Measurements from ENCODE around the gene RAB11B. TPM values are rescaled to one million over a fixed set of nuclear protein-coding genes. Genes with fewer than 3 reads are reported as not detected.

RAB11B gene
- polyA plus RNA-seq, 1 donor from 2014 or later = 71.1 TPM

DNA sequence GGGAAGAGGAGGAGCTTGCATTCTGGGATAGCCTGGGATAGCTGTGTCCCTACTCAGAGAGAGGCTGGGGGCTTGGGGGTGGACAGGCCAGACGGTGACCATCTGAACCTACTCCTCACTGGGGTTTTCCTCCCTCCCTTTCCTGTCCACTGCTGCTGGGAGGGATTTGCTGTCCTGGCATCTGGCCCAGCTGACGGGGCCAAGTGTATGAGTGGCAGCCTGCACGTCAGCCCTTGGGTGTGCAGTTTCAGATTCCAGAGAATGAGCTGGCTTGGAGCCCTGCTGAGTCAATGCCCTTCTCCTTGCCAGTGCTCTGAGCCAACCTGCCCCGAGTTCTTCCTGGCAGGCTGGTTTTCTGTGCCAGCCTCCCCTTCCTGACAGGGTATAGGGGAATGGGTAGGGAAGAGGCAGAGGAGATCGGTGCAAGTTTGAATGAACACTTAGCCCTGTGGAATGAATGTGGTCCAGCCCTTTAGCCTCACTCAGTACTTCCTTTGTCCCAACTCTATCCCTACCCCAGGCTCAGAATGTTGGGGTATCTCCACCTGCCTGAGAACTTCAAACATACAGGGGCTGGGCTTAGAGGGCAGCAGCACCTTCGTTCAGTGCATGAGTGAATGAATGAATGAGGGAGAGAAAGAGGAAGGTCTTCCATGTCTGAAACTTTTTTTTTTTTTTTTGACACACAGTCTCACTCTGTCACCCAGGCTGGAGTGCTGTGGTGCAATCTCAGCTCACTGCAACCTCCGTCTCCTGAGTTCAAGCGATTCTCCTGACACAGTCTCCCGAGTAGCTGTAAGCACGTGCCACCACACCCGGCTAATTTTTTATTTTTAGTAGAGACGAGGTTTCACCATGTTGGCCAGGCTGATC is 28.0 kb upstream of the RAB11B start:
- H3K27me3 ChIP-seq (ENCODE audit: insufficient read depth, low read depth, low read length) = peaks cover 45% of the 10 kb centered on the region
- no peak overlapping the region for H3K4me2 ChIP-seq (ENCODE audit: low read length)
- H4K20me1 ChIP-seq (ENCODE audit: insufficient read depth) = no peaks in the 10 kb centered on the region
- no peak overlapping the region for H2AFZ ChIP-seq (ENCODE audit: low read depth, low read length)
- H3K79me2 ChIP-seq (replicated peaks; ENCODE audit: insufficient read depth, low read length) = no peaks in the 10 kb centered on the region
- no peaks in the 10 kb centered on the region for H3K36me3 ChIP-seq (ENCODE audit: insufficient read depth, low read length)
- no peak overlapping the region for H3K9ac ChIP-seq (ENCODE audit: low read length)
- H3K4me3 ChIP-seq (ENCODE audit: low read length) = no peak overlapping the region
- TF ChIP-seq TAF1 (IDR thresholded peaks at IDR 0.05; ENCODE audit: low read depth) (no peak), EP300 (conservative IDR thresholded peaks at IDR 0.05; ENCODE audit: poor library complexity, severe bottlenecking) (no peak), RAD21 (conservative IDR thresholded peaks at IDR 0.05) (no peak), POLR2AphosphoS5 (IDR thresholded peaks at IDR 0.05) (no peak), EZH2 (IDR thresholded peaks at IDR 0.05; ENCODE audit: borderline replicate concordance, insufficient read depth, low read length, poor library complexity, severe bottlenecking) (no peak), MXI1 (conservative IDR thresholded peaks at IDR 0.05; ENCODE audit: poor library complexity, severe bottlenecking) (no peak), SMC3 (conservative IDR thresholded peaks at IDR 0.05; ENCODE audit: poor library complexity) (no peak)
- TF ChIP-seq, protein P1, sequence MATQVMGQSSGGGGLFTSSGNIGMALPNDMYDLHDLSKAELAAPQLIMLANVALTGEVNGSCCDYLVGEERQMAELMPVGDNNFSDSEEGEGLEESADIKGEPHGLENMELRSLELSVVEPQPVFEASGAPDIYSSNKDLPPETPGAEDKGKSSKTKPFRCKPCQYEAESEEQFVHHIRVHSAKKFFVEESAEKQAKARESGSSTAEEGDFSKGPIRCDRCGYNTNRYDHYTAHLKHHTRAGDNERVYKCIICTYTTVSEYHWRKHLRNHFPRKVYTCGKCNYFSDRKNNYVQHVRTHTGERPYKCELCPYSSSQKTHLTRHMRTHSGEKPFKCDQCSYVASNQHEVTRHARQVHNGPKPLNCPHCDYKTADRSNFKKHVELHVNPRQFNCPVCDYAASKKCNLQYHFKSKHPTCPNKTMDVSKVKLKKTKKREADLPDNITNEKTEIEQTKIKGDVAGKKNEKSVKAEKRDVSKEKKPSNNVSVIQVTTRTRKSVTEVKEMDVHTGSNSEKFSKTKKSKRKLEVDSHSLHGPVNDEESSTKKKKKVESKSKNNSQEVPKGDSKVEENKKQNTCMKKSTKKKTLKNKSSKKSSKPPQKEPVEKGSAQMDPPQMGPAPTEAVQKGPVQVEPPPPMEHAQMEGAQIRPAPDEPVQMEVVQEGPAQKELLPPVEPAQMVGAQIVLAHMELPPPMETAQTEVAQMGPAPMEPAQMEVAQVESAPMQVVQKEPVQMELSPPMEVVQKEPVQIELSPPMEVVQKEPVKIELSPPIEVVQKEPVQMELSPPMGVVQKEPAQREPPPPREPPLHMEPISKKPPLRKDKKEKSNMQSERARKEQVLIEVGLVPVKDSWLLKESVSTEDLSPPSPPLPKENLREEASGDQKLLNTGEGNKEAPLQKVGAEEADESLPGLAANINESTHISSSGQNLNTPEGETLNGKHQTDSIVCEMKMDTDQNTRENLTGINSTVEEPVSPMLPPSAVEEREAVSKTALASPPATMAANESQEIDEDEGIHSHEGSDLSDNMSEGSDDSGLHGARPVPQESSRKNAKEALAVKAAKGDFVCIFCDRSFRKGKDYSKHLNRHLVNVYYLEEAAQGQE (IDR thresholded peaks at IDR 0.05; ENCODE audit: borderline replicate concordance) = no peak
- TF ChIP-seq, protein P2, sequence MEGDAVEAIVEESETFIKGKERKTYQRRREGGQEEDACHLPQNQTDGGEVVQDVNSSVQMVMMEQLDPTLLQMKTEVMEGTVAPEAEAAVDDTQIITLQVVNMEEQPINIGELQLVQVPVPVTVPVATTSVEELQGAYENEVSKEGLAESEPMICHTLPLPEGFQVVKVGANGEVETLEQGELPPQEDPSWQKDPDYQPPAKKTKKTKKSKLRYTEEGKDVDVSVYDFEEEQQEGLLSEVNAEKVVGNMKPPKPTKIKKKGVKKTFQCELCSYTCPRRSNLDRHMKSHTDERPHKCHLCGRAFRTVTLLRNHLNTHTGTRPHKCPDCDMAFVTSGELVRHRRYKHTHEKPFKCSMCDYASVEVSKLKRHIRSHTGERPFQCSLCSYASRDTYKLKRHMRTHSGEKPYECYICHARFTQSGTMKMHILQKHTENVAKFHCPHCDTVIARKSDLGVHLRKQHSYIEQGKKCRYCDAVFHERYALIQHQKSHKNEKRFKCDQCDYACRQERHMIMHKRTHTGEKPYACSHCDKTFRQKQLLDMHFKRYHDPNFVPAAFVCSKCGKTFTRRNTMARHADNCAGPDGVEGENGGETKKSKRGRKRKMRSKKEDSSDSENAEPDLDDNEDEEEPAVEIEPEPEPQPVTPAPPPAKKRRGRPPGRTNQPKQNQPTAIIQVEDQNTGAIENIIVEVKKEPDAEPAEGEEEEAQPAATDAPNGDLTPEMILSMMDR (IDR thresholded peaks at IDR 0.05; ENCODE audit: poor library complexity, severe bottlenecking) = no peak
- H3K9me2 ChIP-seq (ENCODE audit: insufficient read depth, low read length) = no peaks in the 10 kb centered on the region
- H3K27ac ChIP-seq (ENCODE audit: low read length) = no peak overlapping the region
- no peaks in the 10 kb centered on the region for H3F3A ChIP-seq (ENCODE audit: insufficient read depth, low read length, poor library complexity, severe bottlenecking)
- no peaks in the 10 kb centered on the region for H3K9me3 ChIP-seq (ENCODE audit: low read length)

DNA sequence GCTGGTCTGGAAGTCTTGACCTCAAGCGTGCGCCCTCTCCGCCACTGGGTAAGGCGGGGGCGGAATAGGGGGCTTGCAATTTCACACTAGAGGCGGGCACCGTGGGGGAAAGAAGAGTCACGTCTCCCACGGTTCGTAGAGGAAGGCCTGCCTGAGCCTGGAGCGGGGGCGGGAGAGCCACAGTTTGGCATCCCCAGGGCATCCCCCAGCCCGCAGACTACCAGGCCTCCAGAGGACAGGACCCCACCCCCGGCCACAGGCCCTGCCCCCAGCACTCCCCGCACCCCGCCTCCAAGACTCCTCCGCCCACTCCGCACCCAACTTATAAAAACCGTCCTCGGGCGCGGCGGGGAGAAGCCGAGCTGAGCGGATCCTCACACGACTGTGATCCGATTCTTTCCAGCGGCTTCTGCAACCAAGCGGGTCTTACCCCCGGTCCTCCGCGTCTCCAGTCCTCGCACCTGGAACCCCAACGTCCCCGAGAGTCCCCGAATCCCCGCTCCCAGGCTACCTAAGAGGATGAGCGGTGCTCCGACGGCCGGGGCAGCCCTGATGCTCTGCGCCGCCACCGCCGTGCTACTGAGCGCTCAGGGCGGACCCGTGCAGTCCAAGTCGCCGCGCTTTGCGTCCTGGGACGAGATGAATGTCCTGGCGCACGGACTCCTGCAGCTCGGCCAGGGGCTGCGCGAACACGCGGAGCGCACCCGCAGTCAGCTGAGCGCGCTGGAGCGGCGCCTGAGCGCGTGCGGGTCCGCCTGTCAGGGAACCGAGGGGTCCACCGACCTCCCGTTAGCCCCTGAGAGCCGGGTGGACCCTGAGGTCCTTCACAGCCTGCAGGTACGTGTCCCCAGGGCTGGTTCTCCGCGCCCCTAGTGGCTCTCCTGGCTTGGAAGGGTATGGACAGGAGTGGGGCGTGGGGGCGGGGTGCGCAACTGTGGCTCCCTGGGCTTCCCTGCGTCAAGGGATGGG is 26.1 kb upstream of the RAB11B start, which contains the start of gene ANGPTL4:
Gene ANGPTL4, plus strand, starts transcription at position 353 of the 969 bp plus-strand sequence. Its CDS starts 167 bp downstream, at position 520.
- Histone ChIP-seq H3K36me3 (ENCODE audit: insufficient read depth, low read length) (no peaks in the 10 kb centered on the region), H3K4me3 (ENCODE audit: low read length) (peak within 1 kb of the TSS; percentile 60), H3F3A (ENCODE audit: insufficient read depth, low read length, poor library complexity, severe bottlenecking) (no peaks in the 10 kb centered on the region), H3K9me2 (ENCODE audit: insufficient read depth, low read length) (no peaks in the 10 kb centered on the region), H3K79me2 (replicated peaks; ENCODE audit: insufficient read depth, low read length) (no peaks in the 10 kb centered on the region), H3K4me2 (ENCODE audit: low read length) (no peak within 1 kb of the TSS), H3K9me3 (ENCODE audit: low read length) (no peaks in the 10 kb centered on the region), H3K27ac (ENCODE audit: low read length) (no peak within 1 kb of the TSS), H3K9ac (ENCODE audit: low read length) (peak within 1 kb of the TSS; percentile 9), H3K27me3 (ENCODE audit: insufficient read depth, low read depth, low read length) (peaks cover 45% of the 10 kb centered on the region), H4K20me1 (ENCODE audit: insufficient read depth) (no peaks in the 10 kb centered on the region), H2AFZ (ENCODE audit: low read depth, low read length) (no peak within 1 kb of the TSS)
- TF ChIP-seq, protein P1 (IDR thresholded peaks at IDR 0.05; ENCODE audit: borderline replicate concordance) = no peak
- TF ChIP-seq MXI1 (conservative IDR thresholded peaks at IDR 0.05; ENCODE audit: poor library complexity, severe bottlenecking) (no peak), EZH2 (IDR thresholded peaks at IDR 0.05; ENCODE audit: borderline replicate concordance, insufficient read depth, low read length, poor library complexity, severe bottlenecking) (peak; percentile 26), TAF1 (IDR thresholded peaks at IDR 0.05; ENCODE audit: low read depth) (no peak), POLR2AphosphoS5 (IDR thresholded peaks at IDR 0.05) (no peak), EP300 (conservative IDR thresholded peaks at IDR 0.05; ENCODE audit: poor library complexity, severe bottlenecking) (no peak), SMC3 (conservative IDR thresholded peaks at IDR 0.05; ENCODE audit: poor library complexity) (no peak)
- TF ChIP-seq, protein P2 (IDR thresholded peaks at IDR 0.05; ENCODE audit: poor library complexity, severe bottlenecking) = peak; percentile 27

Data from neural cell (in vitro differentiated cells).